Measurements from ENCODE around the gene TMOD1. TPM values are rescaled to one million over a fixed set of nuclear protein-coding genes. Genes with fewer than 3 reads are reported as not detected.

Gene TMOD1
- polyA plus RNA-seq, 4 donors, result 1.7 to 2.9 (median 2.2) TPM

- no peak for DNase-seq (ENCODE audit: low read depth in 4 of 4, low spot score in 3 of 4)
Measured at GRCh38 chr9:97515662-97516061, 14.2 kb downstream of the TMOD1 start.

GRCh38 chr9:97516111-97516510 lies 14.6 kb downstream of the TMOD1 start:
- DNase-seq (ENCODE audit: low read depth in 4 of 4, low spot score in 3 of 4), result no peak

GRCh38 chr9:97517331-97518089 lies 16.0 kb downstream of the TMOD1 start:
- no peak for DNase-seq (ENCODE audit: low read depth in 4 of 4, low spot score in 3 of 4)

GRCh38 chr9:97518166-97518908 lies 16.9 kb downstream of the TMOD1 start:
- DNase-seq (ENCODE audit: low read depth in 4 of 4, low spot score in 3 of 4), result no peak

GRCh38 chr9:97518909-97519307 lies 17.4 kb downstream of the TMOD1 start:
- DNase-seq (ENCODE audit: low read depth in 4 of 4, low spot score in 3 of 4), result no peak

GRCh38 chr9:97519441-97519970 lies 18.0 kb downstream of the TMOD1 start:
- DNase-seq (ENCODE audit: low read depth in 4 of 4, low spot score in 3 of 4), result no peak

GRCh38 chr9:97521576-97522333 lies 20.3 kb downstream of the TMOD1 start:
- DNase-seq (ENCODE audit: low read depth in 4 of 4, low spot score in 3 of 4), result no peak

GRCh38 chr9:97524424-97524823 lies 23.0 kb downstream of the TMOD1 start:
- no peak for DNase-seq (ENCODE audit: low read depth in 4 of 4, low spot score in 3 of 4)

- DNase-seq (ENCODE audit: low read depth in 4 of 4, low spot score in 3 of 4), result no peak
Measured at GRCh38 chr9:97525451-97525850, 24.0 kb downstream of the TMOD1 start.

GRCh38 chr9:97526895-97527575 lies 25.6 kb downstream of the TMOD1 start:
- DNase-seq (ENCODE audit: low read depth in 4 of 4, low spot score in 3 of 4), result no peak

- DNase-seq (ENCODE audit: low read depth in 4 of 4, low spot score in 3 of 4), result peak in 1 of 4 donors; percentile 15
Measured at GRCh38 chr9:97527626-97528528, 26.4 kb downstream of the TMOD1 start.

- no peak for DNase-seq (ENCODE audit: low read depth in 4 of 4, low spot score in 3 of 4)
Measured at GRCh38 chr9:97528529-97529230, 27.2 kb downstream of the TMOD1 start.

- no peak for DNase-seq (ENCODE audit: low read depth in 4 of 4, low spot score in 3 of 4)
Measured at GRCh38 chr9:97529363-97530076, 28.1 kb downstream of the TMOD1 start.

- DNase-seq (ENCODE audit: low read depth in 4 of 4, low spot score in 3 of 4), result no peak
Measured at GRCh38 chr9:97531888-97532376, 30.5 kb downstream of the TMOD1 start.

GRCh38 chr9:97534185-97534584 lies 32.7 kb downstream of the TMOD1 start:
- no peak for DNase-seq (ENCODE audit: low read depth in 4 of 4, low spot score in 3 of 4)

- no peak for DNase-seq (ENCODE audit: low read depth in 4 of 4, low spot score in 3 of 4)
Measured at GRCh38 chr9:97534961-97535594, 33.6 kb downstream of the TMOD1 start.

- DNase-seq (ENCODE audit: low read depth in 4 of 4, low spot score in 3 of 4), result no peak
Measured at GRCh38 chr9:97535771-97536170, 34.3 kb downstream of the TMOD1 start.

GRCh38 chr9:97536480-97536879 lies 35.0 kb downstream of the TMOD1 start:
- DNase-seq (ENCODE audit: low read depth in 4 of 4, low spot score in 3 of 4), result no peak
